Measurements from ENCODE around the gene USP7.
A peak's percentile ranks its signal among the peaks of the same experiment; 100 is the strongest.

The USP7 gene

GRCh38 chr16:8858994-8859912, 104.5 kb downstream of the USP7 start:
- Histone ChIP-seq H3K27ac (no peak overlapping the region), H3K27me3 (ENCODE audit: insufficient read depth, low read depth) (no peaks in the 10 kb centered on the region), H4K20me1 (ENCODE audit: insufficient read depth) (peaks cover 5% of the 10 kb centered on the region; the same call in 1 of the 2 replicates), H3K36me3 (ENCODE audit: insufficient read depth) (no peaks in the 10 kb centered on the region; the same call in 1 of the 2 replicates), H3K4me3 (IDR thresholded peaks at IDR 0.05; ENCODE audit: insufficient read depth, low read depth, low read length) (no peak overlapping the region), H3K9ac (no peak overlapping the region), H2AFZ (ENCODE audit: low read depth) (no peak overlapping the region), H3K4me2 (no peak overlapping the region), H3K4me1 (ENCODE audit: low read depth, poor library complexity, severe bottlenecking) (peaks cover 8% of the 10 kb centered on the region), H3K79me2 (ENCODE audit: insufficient read depth, low read depth) (peaks cover 51% of the 10 kb centered on the region)
- no peak for TF ChIP-seq CTCF (conservative IDR thresholded peaks at IDR 0.05; ENCODE audit: low read depth, low read length)

GRCh38 chr16:8855972-8856371, 107.7 kb downstream of the USP7 start:
- peak overlapping the region; percentile 20; the same call in 1 of the 2 replicates for H3K27ac ChIP-seq
- H3K27me3 ChIP-seq (ENCODE audit: insufficient read depth, low read depth) = no peaks in the 10 kb centered on the region
- no peaks in the 10 kb centered on the region; the same call in 1 of the 2 replicates for H4K20me1 ChIP-seq (ENCODE audit: insufficient read depth)
- peaks cover 6% of the 10 kb centered on the region for H3K4me1 ChIP-seq (ENCODE audit: low read depth, poor library complexity, severe bottlenecking)
- H2AFZ ChIP-seq (ENCODE audit: low read depth) = no peak overlapping the region
- H3K9ac ChIP-seq = no peak overlapping the region
- no peak overlapping the region for H3K4me3 ChIP-seq (IDR thresholded peaks at IDR 0.05; ENCODE audit: insufficient read depth, low read depth, low read length)
- no peak for TF ChIP-seq CTCF (conservative IDR thresholded peaks at IDR 0.05; ENCODE audit: low read depth, low read length)
- peaks cover 19% of the 10 kb centered on the region; the same call in 1 of the 2 replicates for H3K79me2 ChIP-seq (ENCODE audit: insufficient read depth, low read depth)
- no peaks in the 10 kb centered on the region; the same call in 1 of the 2 replicates for H3K36me3 ChIP-seq (ENCODE audit: insufficient read depth)
- no peak overlapping the region for H3K4me2 ChIP-seq

GRCh38 chr16:8855051-8855786, 108.5 kb downstream of the USP7 start:
- peaks cover 12% of the 10 kb centered on the region; the same call in 1 of the 2 replicates for H3K79me2 ChIP-seq (ENCODE audit: insufficient read depth, low read depth)
- peak overlapping the region; percentile 20; the same call in 1 of the 2 replicates for H3K27ac ChIP-seq
- H3K36me3 ChIP-seq (ENCODE audit: insufficient read depth) = peaks cover 3% of the 10 kb centered on the region; the same call in 1 of the 2 replicates
- H2AFZ ChIP-seq (ENCODE audit: low read depth) = no peak overlapping the region
- TF ChIP-seq CTCF (conservative IDR thresholded peaks at IDR 0.05; ENCODE audit: low read depth, low read length) = peak; percentile 48
- no peaks in the 10 kb centered on the region for H3K27me3 ChIP-seq (ENCODE audit: insufficient read depth, low read depth)
- H4K20me1 ChIP-seq (ENCODE audit: insufficient read depth) = no peaks in the 10 kb centered on the region; the same call in 1 of the 2 replicates
- no peak overlapping the region for H3K4me3 ChIP-seq (IDR thresholded peaks at IDR 0.05; ENCODE audit: insufficient read depth, low read depth, low read length)
- no peak overlapping the region for H3K9ac ChIP-seq
- H3K4me1 ChIP-seq (ENCODE audit: low read depth, poor library complexity, severe bottlenecking) = peaks cover 6% of the 10 kb centered on the region
- no peak overlapping the region for H3K4me2 ChIP-seq

- H3K4me3 ChIP-seq (IDR thresholded peaks at IDR 0.05; ENCODE audit: insufficient read depth, low read depth, low read length) = no peak overlapping the region
- TF ChIP-seq CTCF (conservative IDR thresholded peaks at IDR 0.05; ENCODE audit: low read depth, low read length) = no peak
- H3K27ac ChIP-seq = no peak overlapping the region
- peaks cover 6% of the 10 kb centered on the region for H3K4me1 ChIP-seq (ENCODE audit: low read depth, poor library complexity, severe bottlenecking)
- H2AFZ ChIP-seq (ENCODE audit: low read depth) = no peak overlapping the region
- H3K36me3 ChIP-seq (ENCODE audit: insufficient read depth) = peaks cover 8% of the 10 kb centered on the region; the same call in 1 of the 2 replicates
- H3K9ac ChIP-seq = no peak overlapping the region
- H3K79me2 ChIP-seq (ENCODE audit: insufficient read depth, low read depth) = peaks cover 7% of the 10 kb centered on the region; the same call in 1 of the 2 replicates
- no peak overlapping the region for H3K4me2 ChIP-seq
- no peaks in the 10 kb centered on the region for H4K20me1 ChIP-seq (ENCODE audit: insufficient read depth)
- no peaks in the 10 kb centered on the region for H3K27me3 ChIP-seq (ENCODE audit: insufficient read depth, low read depth)
Observed at GRCh38 chr16:8854298-8854948, 109.3 kb downstream of the USP7 start.
